Stimulated activated CD4-positive, alpha-beta T cell treated with anti-CD3 and anti-CD28 coated beads, Interleukin-2, amount 100 ng/mL, for 24 hours (primary cell): ENCODE measurements around the gene DGKD.

Experiments
- DNase-seq, 2 donors: peaks; one replicate each; pipeline ENCODE4 v3.0.0-alpha.2; 2020

The DGKD gene

GRCh38 chr2:233481368-233482142 lies 127.3 kb downstream of the DGKD start:
- DNase-seq, result no peak

- DNase-seq, result no peak
Measured at GRCh38 chr2:233482616-233483015, 128.3 kb downstream of the DGKD start.

- DNase-seq, result no peak
Measured at GRCh38 chr2:233485726-233486125, 131.4 kb downstream of the DGKD start.

GRCh38 chr2:233486357-233486756 lies 132.1 kb downstream of the DGKD start:
- DNase-seq, result no peak

- DNase-seq, result no peak
Measured at GRCh38 chr2:233486778-233487552, 132.7 kb downstream of the DGKD start.

- DNase-seq, result no peak
Measured at GRCh38 chr2:233487748-233488345, 133.6 kb downstream of the DGKD start.

GRCh38 chr2:233489143-233489542 lies 134.8 kb downstream of the DGKD start:
- no peak for DNase-seq

GRCh38 chr2:233489666-233490065 lies 135.4 kb downstream of the DGKD start:
- no peak for DNase-seq

- DNase-seq, result no peak
Measured at GRCh38 chr2:233490831-233491230, 136.5 kb downstream of the DGKD start.

- DNase-seq, result no peak
Measured at GRCh38 chr2:233491326-233491725, 137.0 kb downstream of the DGKD start.

- DNase-seq, result no peak
Measured at GRCh38 chr2:233492078-233492477, 137.8 kb downstream of the DGKD start.

GRCh38 chr2:233492751-233493150 lies 138.5 kb downstream of the DGKD start:
- DNase-seq, result no peak

GRCh38 chr2:233495503-233496496 lies 141.5 kb downstream of the DGKD start:
- DNase-seq, result no peak

GRCh38 chr2:233497692-233498091 lies 143.4 kb downstream of the DGKD start:
- no peak for DNase-seq

- no peak for DNase-seq
Measured at GRCh38 chr2:233498126-233498525, 143.8 kb downstream of the DGKD start.

- no peak for DNase-seq
Measured at GRCh38 chr2:233499928-233500327, 145.6 kb downstream of the DGKD start.

- DNase-seq, result no peak
Measured at GRCh38 chr2:233501198-233502076, 147.1 kb downstream of the DGKD start.

- DNase-seq, result no peak
Measured at GRCh38 chr2:233503481-233503880, 149.2 kb downstream of the DGKD start.

GRCh38 chr2:233503947-233504637 lies 149.8 kb downstream of the DGKD start:
- no peak for DNase-seq

GRCh38 chr2:233513953-233514655 lies 159.8 kb downstream of the DGKD start:
- no peak for DNase-seq
